ENCODE data around the gene CEP295NL. TPM values are rescaled to one million over a fixed set of nuclear protein-coding genes. Genes with fewer than 3 reads are reported as not detected.

Gene CEP295NL
- total RNA-seq, 1 experiment from 2014 or later, result 1.5 TPM

DNA sequence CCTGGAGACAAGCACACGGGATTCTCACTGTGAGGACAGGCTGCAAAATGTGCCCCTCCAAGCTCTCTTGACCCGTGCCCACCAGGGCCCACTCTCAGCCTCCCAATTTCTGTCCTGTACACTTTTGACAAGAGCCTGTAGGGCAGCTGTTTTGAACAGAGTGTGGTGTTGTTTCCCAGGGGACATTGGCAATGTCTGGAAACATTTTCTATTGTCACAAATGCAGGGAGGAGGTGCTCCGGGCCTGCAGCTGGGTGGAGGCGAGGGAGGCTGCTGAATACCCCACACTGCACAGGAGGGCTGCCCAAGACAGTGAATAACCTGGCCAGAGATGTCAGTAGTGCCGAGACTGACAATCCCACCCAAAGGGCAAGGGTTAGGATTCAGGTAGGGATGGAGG, 10.5 kb downstream of the CEP295NL start:
- intact Hi-C loops (cut with micrococcal nuclease; ENCODE audit: unreplicated experiment), result no loop called here
- BruUV-seq (replicated peaks), result no TSS peak
- no peak overlapping the region for H3K27ac ChIP-seq (ENCODE audit: low read depth, low read length, poor library complexity, severe bottlenecking)
- no peaks in the 10 kb centered on the region for H3K27me3 ChIP-seq (replicated peaks; ENCODE audit: insufficient read depth, low read depth, low read length, poor library complexity)
- H3K36me3 ChIP-seq (ENCODE audit: insufficient read depth, low read length, poor library complexity, severe bottlenecking), result no peaks in the 10 kb centered on the region
- no peak for DNase-seq (ENCODE audit: low spot score)
- POLR2A ChIA-PET (ENCODE audit: low non-redundant PET), result no interaction called here
- TF ChIP-seq, protein P1, sequence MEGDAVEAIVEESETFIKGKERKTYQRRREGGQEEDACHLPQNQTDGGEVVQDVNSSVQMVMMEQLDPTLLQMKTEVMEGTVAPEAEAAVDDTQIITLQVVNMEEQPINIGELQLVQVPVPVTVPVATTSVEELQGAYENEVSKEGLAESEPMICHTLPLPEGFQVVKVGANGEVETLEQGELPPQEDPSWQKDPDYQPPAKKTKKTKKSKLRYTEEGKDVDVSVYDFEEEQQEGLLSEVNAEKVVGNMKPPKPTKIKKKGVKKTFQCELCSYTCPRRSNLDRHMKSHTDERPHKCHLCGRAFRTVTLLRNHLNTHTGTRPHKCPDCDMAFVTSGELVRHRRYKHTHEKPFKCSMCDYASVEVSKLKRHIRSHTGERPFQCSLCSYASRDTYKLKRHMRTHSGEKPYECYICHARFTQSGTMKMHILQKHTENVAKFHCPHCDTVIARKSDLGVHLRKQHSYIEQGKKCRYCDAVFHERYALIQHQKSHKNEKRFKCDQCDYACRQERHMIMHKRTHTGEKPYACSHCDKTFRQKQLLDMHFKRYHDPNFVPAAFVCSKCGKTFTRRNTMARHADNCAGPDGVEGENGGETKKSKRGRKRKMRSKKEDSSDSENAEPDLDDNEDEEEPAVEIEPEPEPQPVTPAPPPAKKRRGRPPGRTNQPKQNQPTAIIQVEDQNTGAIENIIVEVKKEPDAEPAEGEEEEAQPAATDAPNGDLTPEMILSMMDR (conservative IDR thresholded peaks at IDR 0.05; ENCODE audit: low read depth, low read length), result no peak
- no peak for TF ChIP-seq EZH2 (IDR thresholded peaks at IDR 0.05; ENCODE audit: borderline replicate concordance, low read depth, low read length, poor library complexity, severe bottlenecking)
- no peaks in the 10 kb centered on the region for H3K4me1 ChIP-seq (ENCODE audit: insufficient read depth, low read length, poor library complexity, severe bottlenecking)
- H3K9me3 ChIP-seq (ENCODE audit: low read depth, low read length, poor library complexity, severe bottlenecking), result no peaks in the 10 kb centered on the region
- CTCF ChIA-PET, result no interaction called here
- no peak overlapping the region for H3K4me3 ChIP-seq (ENCODE audit: low read depth, low read length, poor library complexity, severe bottlenecking)

DNA sequence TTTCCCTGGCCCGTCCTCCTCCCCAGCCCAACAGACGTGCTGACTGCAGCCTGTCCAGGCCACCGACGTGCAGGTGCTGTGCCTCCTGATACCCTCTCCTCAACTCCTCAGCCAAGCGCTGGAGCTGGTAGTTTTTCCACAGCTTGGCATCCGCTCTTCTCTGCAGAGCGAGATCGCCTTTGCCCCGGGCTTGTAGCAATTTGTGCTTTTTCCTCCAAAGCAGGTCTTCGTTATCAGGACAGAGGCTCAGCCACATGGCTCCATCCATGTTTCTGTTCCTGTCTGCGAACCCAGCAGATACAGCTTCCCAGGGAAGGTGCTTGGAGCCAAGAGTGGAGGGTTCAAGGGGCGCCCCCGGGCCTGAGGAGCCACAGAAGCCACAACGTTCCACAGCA, 10.9 kb downstream of the CEP295NL start:
- ChIA-PET CTCF (no interaction called here), POLR2A (ENCODE audit: low non-redundant PET) (no interaction called here)
- H3K4me1 ChIP-seq (ENCODE audit: insufficient read depth, low read length, poor library complexity, severe bottlenecking), result no peaks in the 10 kb centered on the region
- TF ChIP-seq, protein P1 (conservative IDR thresholded peaks at IDR 0.05; ENCODE audit: low read depth, low read length), result no peak
- TF ChIP-seq EZH2 (IDR thresholded peaks at IDR 0.05; ENCODE audit: borderline replicate concordance, low read depth, low read length, poor library complexity, severe bottlenecking), result no peak
- no peak overlapping the region for H3K4me3 ChIP-seq (ENCODE audit: low read depth, low read length, poor library complexity, severe bottlenecking)
- no peaks in the 10 kb centered on the region for H3K9me3 ChIP-seq (ENCODE audit: low read depth, low read length, poor library complexity, severe bottlenecking)
- no peaks in the 10 kb centered on the region for H3K36me3 ChIP-seq (ENCODE audit: insufficient read depth, low read length, poor library complexity, severe bottlenecking)
- intact Hi-C loops (cut with micrococcal nuclease; ENCODE audit: unreplicated experiment), result no loop called here
- no peak overlapping the region for H3K27ac ChIP-seq (ENCODE audit: low read depth, low read length, poor library complexity, severe bottlenecking)
- no peak for DNase-seq (ENCODE audit: low spot score)
- BruUV-seq (replicated peaks), result no TSS peak
- no peaks in the 10 kb centered on the region for H3K27me3 ChIP-seq (replicated peaks; ENCODE audit: insufficient read depth, low read depth, low read length, poor library complexity)

DNA sequence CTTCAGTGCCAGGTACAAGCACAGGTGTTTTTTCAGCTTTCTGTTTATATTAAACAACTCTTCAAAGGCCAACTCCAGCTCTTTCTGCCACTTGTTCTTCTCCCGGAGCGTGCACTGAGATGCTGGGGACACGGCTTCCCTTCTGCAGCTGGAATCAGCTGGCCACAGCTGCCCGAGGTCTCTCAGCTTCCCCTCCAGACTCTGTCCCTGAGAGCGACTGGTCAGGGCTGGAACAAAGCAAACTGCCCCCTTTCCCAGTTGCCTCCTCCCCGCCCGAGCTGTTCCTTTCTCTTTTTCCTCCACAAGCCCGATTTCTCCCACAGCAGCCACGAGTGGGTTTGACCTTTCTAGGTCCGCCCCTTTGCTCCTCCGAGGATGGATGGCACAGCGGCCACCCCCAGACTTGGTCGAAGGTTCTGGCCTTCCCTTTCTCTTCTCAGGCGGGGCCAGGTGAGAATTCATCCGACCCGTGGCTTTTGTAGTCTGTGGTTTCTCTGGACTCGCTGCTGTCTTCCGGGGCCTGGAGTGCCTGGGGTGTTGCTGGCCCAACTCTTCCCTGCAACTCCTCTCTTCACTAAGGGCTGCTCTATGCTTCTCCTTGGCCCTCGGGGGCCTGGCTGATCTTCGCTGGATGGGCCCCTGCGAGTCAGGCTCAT, 11.5 kb downstream of the CEP295NL start:
- no peaks in the 10 kb centered on the region for H3K9me3 ChIP-seq (ENCODE audit: low read depth, low read length, poor library complexity, severe bottlenecking)
- DNase-seq (ENCODE audit: low spot score), result no peak
- TF ChIP-seq EZH2 (IDR thresholded peaks at IDR 0.05; ENCODE audit: borderline replicate concordance, low read depth, low read length, poor library complexity, severe bottlenecking), result no peak
- TF ChIP-seq, protein P1 (conservative IDR thresholded peaks at IDR 0.05; ENCODE audit: low read depth, low read length), result no peak
- H3K27me3 ChIP-seq (replicated peaks; ENCODE audit: insufficient read depth, low read depth, low read length, poor library complexity), result no peaks in the 10 kb centered on the region
- intact Hi-C loops (cut with micrococcal nuclease; ENCODE audit: unreplicated experiment), result no loop called here
- no peak overlapping the region for H3K27ac ChIP-seq (ENCODE audit: low read depth, low read length, poor library complexity, severe bottlenecking)
- H3K4me1 ChIP-seq (ENCODE audit: insufficient read depth, low read length, poor library complexity, severe bottlenecking), result no peaks in the 10 kb centered on the region
- CTCF ChIA-PET, result no interaction called here
- H3K4me3 ChIP-seq (ENCODE audit: low read depth, low read length, poor library complexity, severe bottlenecking), result no peak overlapping the region
- no TSS peak for BruUV-seq (replicated peaks)
- no peaks in the 10 kb centered on the region for H3K36me3 ChIP-seq (ENCODE audit: insufficient read depth, low read length, poor library complexity, severe bottlenecking)
- POLR2A ChIA-PET (ENCODE audit: low non-redundant PET), result no interaction called here
